CD4-positive, alpha-beta T cell treated with Interleukin-21 for 1 hour (primary cell): ENCODE measurements around the gene SAE1.
A peak's percentile ranks its signal among the peaks of the same experiment; 100 is the strongest.

ENCODE experiments used
- DNase-seq: peaks from one replicate; pipeline ENCODE4 v3.0.0-alpha.2; 2020

The SAE1 gene

DNA sequence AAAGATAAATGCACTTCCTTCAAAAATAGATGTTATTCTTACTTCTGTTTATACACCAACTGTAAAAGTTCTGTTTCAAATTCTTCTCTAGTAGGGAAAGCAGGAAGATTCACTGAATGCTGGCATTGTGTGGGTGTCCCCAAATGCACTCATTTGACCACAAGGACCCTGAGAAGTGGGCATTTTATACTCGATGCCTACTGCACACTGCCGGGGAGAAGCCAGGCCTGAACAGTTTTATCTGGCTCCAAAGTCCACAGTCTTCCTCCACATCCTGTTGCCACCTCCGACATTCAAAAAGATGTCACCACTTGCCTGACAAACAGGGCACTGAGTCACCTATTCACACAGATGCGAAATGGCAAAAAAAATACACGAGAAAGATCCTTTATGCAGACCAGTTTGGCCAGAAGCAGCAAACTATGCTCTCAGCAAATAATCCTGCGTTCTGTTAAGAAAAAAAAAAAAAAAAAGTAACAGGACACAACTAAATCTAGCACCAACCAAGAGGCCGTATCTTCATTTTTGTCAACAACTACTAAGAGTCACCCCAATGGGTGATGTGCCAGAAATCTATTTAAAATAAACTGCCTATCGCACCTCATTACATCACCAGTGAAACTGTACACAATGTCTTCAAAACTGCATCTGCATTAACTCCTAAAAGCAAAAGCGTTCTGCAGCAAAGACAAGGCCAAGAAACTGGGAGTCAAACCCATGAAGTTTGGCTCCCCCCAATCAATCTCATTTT lies 23.3 kb upstream of the SAE1 start:
- peak; percentile 63 for DNase-seq

DNA sequence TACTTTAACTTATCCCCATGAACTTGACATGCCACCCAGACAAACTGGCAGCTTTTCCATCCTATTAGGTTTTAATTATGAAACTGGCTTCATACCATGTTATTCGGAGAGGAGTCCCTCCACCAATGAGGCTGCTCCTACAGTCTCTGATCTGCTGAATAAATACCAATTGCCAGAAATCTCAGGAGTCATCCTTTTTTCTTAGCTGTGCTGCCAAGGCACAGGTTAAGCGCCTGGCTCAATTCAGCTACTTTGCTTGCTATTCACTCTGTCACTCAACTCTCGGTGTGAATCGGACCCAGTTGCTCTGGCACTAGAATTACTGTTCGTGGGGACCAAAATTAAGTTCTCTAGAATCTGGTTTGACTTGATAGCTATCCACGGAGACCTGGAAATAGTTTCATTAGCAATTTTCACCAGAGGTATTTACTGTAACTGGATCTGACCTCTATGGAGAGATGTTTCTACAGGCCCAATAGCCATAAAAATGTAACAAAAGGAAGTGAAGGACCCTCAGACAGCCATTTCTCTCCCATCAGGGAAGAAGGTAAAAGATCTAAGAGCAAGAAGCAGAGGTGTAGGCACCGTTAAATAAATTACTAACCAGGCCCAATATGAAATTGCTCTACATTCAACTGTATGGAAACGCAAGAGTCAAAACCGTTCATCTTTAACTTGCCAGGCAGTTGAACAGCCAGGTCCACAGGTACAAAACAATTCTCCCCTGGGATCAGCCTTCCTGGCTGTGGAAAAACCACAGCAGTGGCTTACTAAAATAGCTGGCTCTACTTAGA lies 22.5 kb upstream of the SAE1 start:
- peak; percentile 22 for DNase-seq

DNA sequence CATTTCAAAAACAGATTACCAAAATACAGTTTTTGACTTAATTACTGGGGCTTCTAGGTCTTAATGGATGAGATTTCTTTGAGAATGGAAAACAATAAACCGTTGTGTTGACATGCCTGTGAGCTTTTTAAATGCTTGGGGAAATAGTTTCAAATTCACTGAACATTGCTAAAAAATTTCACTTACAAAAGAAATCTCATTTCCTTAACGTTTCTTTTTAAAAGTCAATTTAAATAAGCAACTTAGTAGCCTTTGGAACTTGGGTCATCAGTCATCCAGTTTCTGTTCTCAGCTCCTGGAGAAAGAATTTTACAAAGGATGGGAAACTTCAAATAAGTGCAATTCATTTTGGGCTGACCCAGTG lies 21.5 kb upstream of the SAE1 start:
- DNase-seq = no peak

- DNase-seq = peak; percentile 70
Observed at GRCh38 chr19:47109541-47110375, 20.9 kb upstream of the SAE1 start.

GRCh38 chr19:47110521-47111005 lies 20.1 kb upstream of the SAE1 start:
- DNase-seq = peak; percentile 63

DNA sequence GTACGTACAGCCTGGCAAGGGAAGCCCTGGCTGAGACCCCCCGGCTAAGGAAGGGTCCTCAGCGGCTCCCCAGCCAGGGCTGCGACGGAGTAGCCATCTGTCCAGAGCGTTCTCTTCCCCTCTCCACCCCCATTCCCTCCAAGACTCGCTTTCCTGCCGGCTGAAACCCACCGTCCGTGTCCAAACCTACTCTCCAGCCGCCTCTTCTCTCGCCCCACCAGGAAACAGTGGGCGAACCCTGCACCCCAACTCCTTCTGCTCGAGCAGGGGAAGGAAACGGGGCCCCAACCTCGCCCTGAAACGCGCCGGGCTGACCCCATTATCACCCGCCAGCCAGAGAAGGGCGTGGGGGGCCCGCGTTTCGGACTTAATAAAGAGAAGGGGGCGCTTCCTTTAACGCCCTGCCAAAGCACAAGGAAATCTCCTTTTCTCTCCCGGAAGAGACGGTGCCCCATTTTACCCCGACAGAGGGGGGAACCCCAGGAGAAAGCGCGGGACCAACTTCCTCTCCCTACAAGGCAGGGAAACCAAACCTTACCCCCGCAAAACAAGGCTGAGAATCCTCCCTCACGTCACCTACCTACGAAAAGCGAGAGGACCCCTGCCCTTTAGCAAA lies 19.5 kb upstream of the SAE1 start:
- DNase-seq = peak; percentile 69

DNA sequence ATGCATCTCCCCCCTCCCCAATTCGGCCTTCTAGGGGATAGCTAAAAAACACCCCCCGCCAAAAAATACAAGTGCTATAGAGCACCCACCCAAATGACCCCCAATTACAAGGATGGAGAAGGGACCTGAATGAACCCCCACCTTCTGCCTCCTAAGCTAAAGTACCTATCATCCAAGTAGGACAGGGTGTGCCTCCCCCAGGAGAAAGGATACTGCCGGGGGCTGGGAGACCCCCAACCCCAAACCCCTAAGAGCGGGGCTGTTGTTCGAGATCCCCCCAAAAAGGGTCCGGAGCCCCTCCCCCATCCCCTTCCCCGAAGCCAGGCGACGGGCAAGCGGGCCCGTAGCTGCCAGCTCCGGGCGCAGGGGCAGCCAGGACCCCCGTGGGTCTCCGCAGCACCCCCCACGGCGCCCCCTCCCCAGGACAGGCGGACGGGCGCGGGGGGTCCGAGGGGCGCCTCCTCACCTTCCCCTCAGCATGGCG lies 18.9 kb upstream of the SAE1 start:
- no peak for DNase-seq

GRCh38 chr19:47112166-47112996 lies 18.3 kb upstream of the SAE1 start:
- DNase-seq = peak; percentile 92

- peak; percentile 100 for DNase-seq
Observed at GRCh38 chr19:47112997-47113849, 17.4 kb upstream of the SAE1 start, which contains the start of gene ZC3H4. ZC3H4 (minus strand) TSS chr19:47113776; CDS start chr19:47112584, 1,192 bp downstream.

GRCh38 chr19:47113850-47114651 lies 16.6 kb upstream of the SAE1 start:
- no peak for DNase-seq

DNA sequence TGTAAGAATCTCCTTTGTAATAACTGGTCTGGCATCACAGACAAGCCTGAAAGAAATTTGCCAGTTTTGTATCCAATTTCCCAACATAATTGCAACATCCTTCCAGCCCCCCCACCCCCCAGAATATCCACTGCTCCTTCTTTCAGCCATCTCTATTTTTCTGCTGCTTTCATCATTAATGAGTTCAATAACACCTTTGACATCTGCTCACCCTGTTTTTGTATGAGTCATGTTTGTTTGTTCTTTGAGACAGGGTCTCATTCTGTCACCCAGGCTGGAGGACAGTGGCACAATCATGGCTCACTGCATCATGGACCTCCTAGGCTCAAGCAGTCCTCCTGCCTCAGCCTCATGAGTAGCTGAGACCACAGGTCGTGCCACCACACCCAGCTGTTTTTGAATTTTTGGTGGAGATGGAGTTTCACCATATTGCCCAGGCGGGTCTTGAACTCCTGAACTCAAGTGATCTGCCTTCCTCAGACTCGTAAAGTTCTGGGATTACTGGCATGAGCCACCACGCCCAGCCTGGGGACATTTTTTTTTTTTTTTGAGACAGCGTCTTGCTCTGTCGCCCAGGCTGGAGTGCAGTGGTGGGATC lies 10.1 kb upstream of the SAE1 start:
- DNase-seq = no peak

- no peak for DNase-seq
Observed at GRCh38 chr19:47122359-47123335, 8.0 kb upstream of the SAE1 start.

- no peak for DNase-seq
Observed at GRCh38 chr19:47123406-47123805, 7.2 kb upstream of the SAE1 start.

DNA sequence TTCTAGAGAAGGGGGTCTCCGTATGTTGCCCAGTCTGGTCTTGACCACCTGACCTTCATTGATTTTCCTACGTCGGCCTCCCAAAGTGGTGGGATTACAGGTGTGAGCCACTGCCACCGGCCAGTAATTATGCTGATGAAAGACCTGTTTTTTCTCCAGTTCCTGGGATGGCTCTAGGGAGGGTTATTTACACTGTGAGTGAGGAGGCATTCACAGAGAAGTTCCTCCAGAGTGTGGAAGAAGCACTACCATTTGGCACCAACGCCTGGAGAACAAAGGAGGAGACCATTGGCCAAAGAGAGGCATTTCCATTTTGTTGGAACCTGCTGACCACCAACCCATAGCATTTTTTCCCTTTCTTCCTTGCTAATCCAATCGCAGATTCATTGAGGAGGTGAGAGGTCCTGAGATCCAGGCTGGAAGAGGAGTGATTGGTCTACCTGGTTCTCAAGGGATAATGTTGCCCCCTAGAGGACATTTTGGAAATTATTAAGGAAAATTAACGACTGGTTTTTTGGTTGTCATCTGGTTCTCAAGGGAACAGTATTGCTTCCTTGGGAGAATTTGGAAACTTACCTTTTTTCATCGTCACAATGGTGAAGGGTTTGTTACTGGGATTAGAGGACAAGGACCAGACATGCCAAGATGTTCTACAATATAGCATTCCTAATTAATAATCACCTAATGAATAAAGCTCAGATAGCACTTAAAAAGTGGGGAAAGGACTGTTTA lies 5.5 kb upstream of the SAE1 start:
- DNase-seq = peak; percentile 75

DNA sequence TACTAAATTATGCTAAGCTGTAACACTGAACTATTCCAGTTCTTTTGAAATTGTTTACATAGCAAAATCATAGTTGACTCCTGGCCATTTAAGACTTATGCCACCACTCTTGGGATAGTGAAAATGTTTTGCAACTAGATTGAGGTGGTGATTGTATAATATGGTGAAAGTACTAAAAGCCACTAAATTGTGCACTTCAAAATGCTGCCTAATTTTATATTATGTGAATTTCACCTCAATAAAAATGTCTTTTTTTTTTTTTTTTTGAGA lies 5.0 kb upstream of the SAE1 start:
- DNase-seq = no peak

GRCh38 chr19:47129579-47129978 lies 1.1 kb upstream of the SAE1 start:
- DNase-seq = no peak

DNA sequence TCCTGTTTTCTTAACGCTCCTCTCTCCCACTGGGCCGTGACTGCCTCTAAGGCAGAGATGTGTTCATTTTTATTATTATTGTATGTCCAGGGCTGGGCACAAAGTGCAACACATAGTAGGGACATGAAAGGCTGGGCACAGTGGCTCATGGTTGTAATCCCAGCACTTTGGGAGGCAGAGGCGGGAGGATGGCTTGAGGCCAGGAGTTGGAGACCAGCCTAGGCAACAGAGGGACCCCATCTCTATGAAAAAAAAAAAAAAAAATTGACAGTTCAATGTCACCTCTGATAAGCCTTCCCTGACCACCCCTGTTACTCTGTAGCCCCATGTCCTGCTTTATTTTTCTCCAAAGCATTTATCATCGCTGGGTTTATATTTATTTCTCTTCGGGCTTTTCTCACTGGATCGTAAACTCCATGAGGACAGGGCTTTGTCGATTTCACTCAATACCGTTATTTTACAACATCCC lies 481 bp upstream of the SAE1 start:
- no peak for DNase-seq
